RWPE2 (cell line): Measurements from ENCODE around the gene CITED2.

Experiments
- ATAC-seq: fragments of 200-7000 bp; cut with Tn5 transposase; 3 replicates; pipeline ENCODE4 v1.9.1; 2021; ENCODE audit warnings: low read depth
- DNase-seq: peaks from one replicate; pipeline ENCODE4 v3.0.0-alpha.2; 2020; ENCODE audit warnings: low spot score
- H3K27ac ChIP-seq: fragments of 450-650 bp; 2 replicates; pipeline ENCODE4 v1.5.1; 2017; ENCODE audit warnings: mild to moderate bottlenecking; ENCODE audit not compliant: poor library complexity, severe bottlenecking
- H3K27me3 ChIP-seq: fragments of 250-450 bp; sonication (Bioruptor Pico); 2 replicates; pipeline ENCODE4 v1.5.1; 2021; ENCODE audit warnings: mild to moderate bottlenecking, moderate library complexity; ENCODE audit not compliant: insufficient read depth, poor library complexity, severe bottlenecking
- H3K36me3 ChIP-seq: fragments of 250-450 bp; sonication (Bioruptor Pico); 2 replicates; pipeline ENCODE4 v1.5.1; 2020; ENCODE audit warnings: low read depth, mild to moderate bottlenecking, moderate library complexity
- H3K4me1 ChIP-seq: fragments of 250-450 bp; sonication (Bioruptor Pico); 2 replicates; pipeline ENCODE4 v1.5.1; 2021; ENCODE audit warnings: mild to moderate bottlenecking, moderate library complexity; ENCODE audit not compliant: insufficient read depth, poor library complexity, severe bottlenecking
- H3K4me3 ChIP-seq: fragments of 250-450 bp; sonication (Bioruptor Pico); 2 replicates; pipeline ENCODE4 v1.5.1; 2021; ENCODE audit warnings: mild to moderate bottlenecking, moderate library complexity; ENCODE audit not compliant: severe bottlenecking
- H3K9me3 ChIP-seq: fragments of 250-450 bp; sonication (Bioruptor Pico); 2 replicates; pipeline ENCODE4 v1.5.1; 2021; ENCODE audit warnings: mild to moderate bottlenecking, moderate library complexity; ENCODE audit not compliant: severe bottlenecking
- CTCF ChIP-seq: fragments of 450-650 bp; IDR thresholded peaks from one replicate; pipeline ENCODE4 v1.5.1; 2017; ENCODE audit warnings: mild to moderate bottlenecking, moderate library complexity; ENCODE audit not compliant: poor library complexity, severe bottlenecking

Gene CITED2

GRCh38 chr6:139374357-139375225 is at the start of gene CITED2:
TSS of gene CITED2 (minus strand) at chr6:139374648. CDS start at chr6:139373944, 704 bp downstream.
- peak within 1 kb of the TSS; percentile 63 for H3K4me3 ChIP-seq
- ATAC-seq: peak; percentile 58
- H3K9me3 ChIP-seq: no peaks in the 10 kb centered on the region
- H3K27ac ChIP-seq: peak within 1 kb of the TSS; percentile 89
- peak; percentile 83 for DNase-seq
- H3K27me3 ChIP-seq: no peaks in the 10 kb centered on the region
- H3K36me3 ChIP-seq: peaks cover 17% of the 10 kb centered on the region
- no peak for TF ChIP-seq CTCF
- H3K4me1 ChIP-seq: peaks cover 30% of the 10 kb centered on the region

GRCh38 chr6:139423037-139423703 is 48.7 kb upstream of the CITED2 start:
- ATAC-seq (no peak), DNase-seq (no peak)
- Histone ChIP-seq H3K27ac (no peak overlapping the region), H3K4me3 (no peak overlapping the region), H3K4me1 (no peaks in the 10 kb centered on the region), H3K36me3 (no peaks in the 10 kb centered on the region), H3K27me3 (no peaks in the 10 kb centered on the region), H3K9me3 (no peaks in the 10 kb centered on the region)
- no peak for TF ChIP-seq CTCF

- DNase-seq: no peak
- Histone ChIP-seq H3K27ac (no peak overlapping the region), H3K36me3 (no peaks in the 10 kb centered on the region), H3K9me3 (no peaks in the 10 kb centered on the region), H3K27me3 (no peaks in the 10 kb centered on the region), H3K4me1 (no peaks in the 10 kb centered on the region), H3K4me3 (no peak overlapping the region)
- no peak for TF ChIP-seq CTCF
- ATAC-seq: no peak
These were observed 47.9 kb upstream of the CITED2 start for GRCh38 chr6:139422105-139423036.

GRCh38 chr6:139418481-139419132 is 44.2 kb upstream of the CITED2 start:
- Histone ChIP-seq H3K9me3 (no peaks in the 10 kb centered on the region), H3K4me1 (no peaks in the 10 kb centered on the region), H3K36me3 (no peaks in the 10 kb centered on the region), H3K27me3 (no peaks in the 10 kb centered on the region), H3K27ac (no peak overlapping the region), H3K4me3 (no peak overlapping the region)
- no peak for DNase-seq
- ATAC-seq: no peak
- TF ChIP-seq CTCF: no peak
